ENCODE measurements around the gene ADAMTS16.

The ADAMTS16 gene

GRCh38 chr5:5348135-5348534 lies 208.0 kb downstream of the ADAMTS16 start:
- TF ChIP-seq CTCF (IDR thresholded peaks at IDR 0.05; ENCODE audit: low read length) (no peak), EZH2 (IDR thresholded peaks at IDR 0.05; ENCODE audit: borderline replicate concordance, low read length) (no peak)
- Histone ChIP-seq H3K9me3 (ENCODE audit: low read length) (no peaks in the 10 kb centered on the region), H3K79me2 (ENCODE audit: insufficient read depth, low read length) (no peaks in the 10 kb centered on the region), H3F3A (ENCODE audit: insufficient read depth, low read length) (no peaks in the 10 kb centered on the region), H4K20me1 (ENCODE audit: insufficient read depth, low read length) (no peaks in the 10 kb centered on the region), H3K4me2 (ENCODE audit: low read length) (no peak overlapping the region), H3K9ac (ENCODE audit: low read length) (no peak overlapping the region), H3K9me2 (ENCODE audit: low read depth, low read length) (no peaks in the 10 kb centered on the region), H3K4me3 (ENCODE audit: low read depth, low read length, poor library complexity, severe bottlenecking) (no peak overlapping the region), H3K36me3 (ENCODE audit: insufficient read depth, low read length) (no peaks in the 10 kb centered on the region), H3K27ac (ENCODE audit: low read depth, low read length, poor library complexity, severe bottlenecking) (no peak overlapping the region), H3K27me3 (ENCODE audit: insufficient read depth, low read length) (no peaks in the 10 kb centered on the region), H3K4me1 (ENCODE audit: insufficient read depth, low read length, severe bottlenecking) (no peaks in the 10 kb centered on the region), H2AFZ (ENCODE audit: low read length) (no peak overlapping the region)

- H4K20me1 ChIP-seq (ENCODE audit: insufficient read depth, low read length) = no peaks in the 10 kb centered on the region
- no peaks in the 10 kb centered on the region for H3K36me3 ChIP-seq (ENCODE audit: insufficient read depth, low read length)
- H3K9ac ChIP-seq (ENCODE audit: low read length) = no peak overlapping the region
- TF ChIP-seq CTCF (IDR thresholded peaks at IDR 0.05; ENCODE audit: low read length) (no peak), EZH2 (IDR thresholded peaks at IDR 0.05; ENCODE audit: borderline replicate concordance, low read length) (no peak)
- no peaks in the 10 kb centered on the region for H3K27me3 ChIP-seq (ENCODE audit: insufficient read depth, low read length)
- H3K9me3 ChIP-seq (ENCODE audit: low read length) = no peaks in the 10 kb centered on the region
- H3K27ac ChIP-seq (ENCODE audit: low read depth, low read length, poor library complexity, severe bottlenecking) = no peak overlapping the region
- no peaks in the 10 kb centered on the region for H3K9me2 ChIP-seq (ENCODE audit: low read depth, low read length)
- H3K4me2 ChIP-seq (ENCODE audit: low read length) = no peak overlapping the region
- H2AFZ ChIP-seq (ENCODE audit: low read length) = no peak overlapping the region
- no peaks in the 10 kb centered on the region for H3K4me1 ChIP-seq (ENCODE audit: insufficient read depth, low read length, severe bottlenecking)
- H3F3A ChIP-seq (ENCODE audit: insufficient read depth, low read length) = no peaks in the 10 kb centered on the region
- H3K4me3 ChIP-seq (ENCODE audit: low read depth, low read length, poor library complexity, severe bottlenecking) = no peak overlapping the region
- no peaks in the 10 kb centered on the region for H3K79me2 ChIP-seq (ENCODE audit: insufficient read depth, low read length)
Measured at GRCh38 chr5:5348576-5348975, 208.4 kb downstream of the ADAMTS16 start.

GRCh38 chr5:5350101-5350500 lies 210.0 kb downstream of the ADAMTS16 start:
- no peaks in the 10 kb centered on the region for H3K79me2 ChIP-seq (ENCODE audit: insufficient read depth, low read length)
- no peak overlapping the region for H2AFZ ChIP-seq (ENCODE audit: low read length)
- H3K27ac ChIP-seq (ENCODE audit: low read depth, low read length, poor library complexity, severe bottlenecking) = no peak overlapping the region
- no peaks in the 10 kb centered on the region for H3K4me1 ChIP-seq (ENCODE audit: insufficient read depth, low read length, severe bottlenecking)
- H3K36me3 ChIP-seq (ENCODE audit: insufficient read depth, low read length) = no peaks in the 10 kb centered on the region
- no peaks in the 10 kb centered on the region for H4K20me1 ChIP-seq (ENCODE audit: insufficient read depth, low read length)
- TF ChIP-seq CTCF (IDR thresholded peaks at IDR 0.05; ENCODE audit: low read length) = no peak
- TF ChIP-seq EZH2 (IDR thresholded peaks at IDR 0.05; ENCODE audit: borderline replicate concordance, low read length) = no peak
- no peaks in the 10 kb centered on the region for H3K9me2 ChIP-seq (ENCODE audit: low read depth, low read length)
- H3F3A ChIP-seq (ENCODE audit: insufficient read depth, low read length) = no peaks in the 10 kb centered on the region
- no peak overlapping the region for H3K9ac ChIP-seq (ENCODE audit: low read length)
- H3K4me3 ChIP-seq (ENCODE audit: low read depth, low read length, poor library complexity, severe bottlenecking) = no peak overlapping the region
- no peaks in the 10 kb centered on the region for H3K9me3 ChIP-seq (ENCODE audit: low read length)
- no peaks in the 10 kb centered on the region for H3K27me3 ChIP-seq (ENCODE audit: insufficient read depth, low read length)
- H3K4me2 ChIP-seq (ENCODE audit: low read length) = no peak overlapping the region
